HG03469 (cell line): Measurements from ENCODE around the gene GHR.

Experiments
- ATAC-seq: cut with Tn5 transposase; IDR thresholded peaks from one replicate; pipeline ENCODE4 v1.9.1; 2021; ENCODE audit warnings: mild to moderate bottlenecking, moderate library complexity, moderate number of reproducible peaks; ENCODE audit not compliant: unreplicated experiment

Gene GHR

GRCh38 chr5:42767491-42768105, 344.4 kb downstream of the GHR start:
- no peak for ATAC-seq

GRCh38 chr5:42768106-42768504, 344.9 kb downstream of the GHR start:
- ATAC-seq = no peak

- no peak for ATAC-seq
These were observed 346.8 kb downstream of the GHR start for GRCh38 chr5:42770003-42770402.
